Kidney (tissue), 14 donors: ENCODE data around the gene CPAMD8. TPM values are rescaled to one million over a fixed set of nuclear protein-coding genes. Genes with fewer than 3 reads are reported as not detected.
"Not testable (repeated sequence)": the region's sequence is repeated elsewhere in the genome, so short reads cannot be mapped to it uniquely, and the experiment has no call there.

ENCODE experiments used
- DNase-seq, 5 donors: peaks; one replicate each; pipeline ENCODE4 v3.0.0-alpha.2; 2013 to 2020
- FAIRE-seq: peaks from 2 replicates; lab custom pipeline; 2012; peaks lifted over from hg19 to GRCh38; lab: Jason Lieb, UNC
- H3K27ac ChIP-seq, 2 donors: one replicate each; pipeline ENCODE4 v1.7.0; 2013; ENCODE audit warnings: low read depth in 2 of 2, low read length in 2 of 2, inconsistent platforms in 1 of 2
- H3K27me3 ChIP-seq: one replicate; pipeline ENCODE4 v1.7.1; 2013; ENCODE audit warnings: low read length, inconsistent platforms; ENCODE audit not compliant: control insufficient read depth, insufficient read depth
- H3K36me3 ChIP-seq, 3 donors: one replicate each; pipeline versions ENCODE4 v1.7.0 to v1.7.1; 2013; ENCODE audit warnings: low read length in 3 of 3, control low read depth in 1 of 3, inconsistent platforms in 1 of 3; ENCODE audit not compliant: insufficient read depth in 3 of 3, control insufficient read depth in 2 of 3
- H3K4me1 ChIP-seq, 3 donors: one replicate each; pipeline versions ENCODE4 v1.7.0 to v1.7.1; 2013; ENCODE audit warnings: low read length in 3 of 3, inconsistent platforms in 1 of 3, low read depth in 1 of 3; ENCODE audit not compliant: control insufficient read depth in 2 of 3, insufficient read depth in 2 of 3
- H3K4me3 ChIP-seq, 3 donors: one replicate each; pipeline versions ENCODE4 v1.7.0 to v1.8.1; 2013; ENCODE audit warnings: low read length in 3 of 3, control low read depth in 1 of 3, inconsistent platforms in 1 of 3
- H3K9ac ChIP-seq, 3 donors: one replicate each; pipeline versions ENCODE4 v1.7.0 to v1.7.1; 2013; ENCODE audit warnings: low read length in 3 of 3, control low read depth in 1 of 3, inconsistent platforms in 1 of 3
- H3K9me3 ChIP-seq, 3 donors: one replicate each; pipeline versions ENCODE4 v1.7.0 to v1.7.1; 2013; ENCODE audit warnings: low read length in 3 of 3, control low read depth in 1 of 3, inconsistent platforms in 1 of 3; ENCODE audit not compliant: control insufficient read depth in 2 of 3, insufficient read depth in 1 of 3
- intact Hi-C: fragments of 100-400 bp; cut with DNase I; formaldehyde crosslinking; loops from one replicate; pipeline ENCODE4 v1.11.1; 2022
- polyA plus RNA-seq: library from polyadenylated mRNA; stranded (reverse); fragments of 350-450 nt; fragmentation: Illumina TruSeq; extraction: RNeasy Lipid Tissue Mini Kit (QIAGEN cat#74804); gene quantifications from one replicate; pipeline ENCODE4 v1.2.3, GENCODE V29; 2014; ENCODE audit warnings: low read depth, low replicate concordance; ENCODE audit not compliant: insufficient read depth
- total RNA-seq: library from RNA; stranded (reverse); fragmentation: NEBNext Ultra II Directional; extraction: Animal tissue kit (Norgen Biotek cat#: 25700); gene quantifications from one replicate; pipeline ENCODE4 v1.2.1, GENCODE V29; 2021
- TF ChIP-seq, protein P1 (sequence below): IDR thresholded peaks from 3 replicates; pipeline ENCODE4 v1.5.1; 2012; ENCODE audit warnings: mild to moderate bottlenecking, moderate library complexity, borderline replicate concordance; ENCODE audit not compliant: insufficient read depth; ENCODE audit errors: extremely low read depth
- donor health status: control.
- donor health status: control.
- donor health status: control.
- donor health status: control.
- donor health status: control.
- donor health status: DM: yes; HTN: yes; CAD: no.
- donor health status: Normal renal cell carcinoma (clear cell type).

CPAMD8 gene
- total and polyA plus RNA-seq, 2 donors from 2014 or later, result 22.0 to 64.1 TPM

DNA sequence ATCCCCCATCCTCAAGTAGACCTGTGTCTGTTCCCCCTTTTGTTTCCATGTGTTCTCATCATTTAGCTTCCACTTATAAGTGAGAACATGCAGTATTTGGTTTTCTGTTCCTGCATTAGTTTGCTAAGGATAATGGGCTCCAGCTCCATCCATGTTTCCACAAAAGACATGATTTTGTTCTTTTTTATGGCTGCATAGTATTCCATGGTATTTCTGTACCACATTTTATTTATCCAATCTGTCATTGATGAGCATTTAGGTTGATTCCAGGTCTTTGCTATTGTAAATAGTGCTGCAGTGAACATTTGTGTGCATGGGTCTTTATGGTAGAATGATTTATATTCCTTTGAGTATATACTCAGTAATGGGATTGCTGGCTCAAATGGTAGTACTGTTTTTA lies 68.3 kb downstream of the CPAMD8 start:
- H3K36me3 ChIP-seq, intact Hi-C loops, H3K4me3 ChIP-seq, H3K27ac ChIP-seq, DNase-seq, H3K27me3 ChIP-seq, FAIRE-seq, H3K9ac ChIP-seq, H3K4me1 ChIP-seq, H3K9me3 ChIP-seq: not testable (repeated sequence)

DNA sequence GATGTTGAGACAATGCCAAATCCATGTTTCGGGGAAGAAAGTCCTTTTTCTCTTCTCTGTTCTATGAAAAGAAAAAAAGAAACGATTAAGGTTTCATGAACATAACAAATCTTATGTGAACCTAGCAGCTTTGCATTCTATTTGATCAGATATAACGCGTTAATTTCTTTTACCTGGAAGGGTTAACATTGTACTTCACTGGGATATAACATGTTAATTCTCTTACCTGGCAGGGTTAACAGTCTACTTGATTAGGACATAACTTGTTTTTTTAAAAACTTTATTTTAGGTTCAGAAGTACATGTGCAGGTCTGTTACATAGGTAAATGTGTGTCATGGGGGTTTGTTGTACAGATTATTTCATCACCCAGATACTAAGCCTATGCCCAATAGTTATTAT lies 68.8 kb downstream of the CPAMD8 start:
- no peak for FAIRE-seq
- no peak overlapping the region for H3K9ac ChIP-seq
- H3K9me3 ChIP-seq, result no peaks in the 10 kb centered on the region
- no peak for DNase-seq
- intact Hi-C loops, result no loop called here
- no peak overlapping the region for H3K4me3 ChIP-seq
- H3K4me1 ChIP-seq, result no peaks in the 10 kb centered on the region
- TF ChIP-seq, protein P1, sequence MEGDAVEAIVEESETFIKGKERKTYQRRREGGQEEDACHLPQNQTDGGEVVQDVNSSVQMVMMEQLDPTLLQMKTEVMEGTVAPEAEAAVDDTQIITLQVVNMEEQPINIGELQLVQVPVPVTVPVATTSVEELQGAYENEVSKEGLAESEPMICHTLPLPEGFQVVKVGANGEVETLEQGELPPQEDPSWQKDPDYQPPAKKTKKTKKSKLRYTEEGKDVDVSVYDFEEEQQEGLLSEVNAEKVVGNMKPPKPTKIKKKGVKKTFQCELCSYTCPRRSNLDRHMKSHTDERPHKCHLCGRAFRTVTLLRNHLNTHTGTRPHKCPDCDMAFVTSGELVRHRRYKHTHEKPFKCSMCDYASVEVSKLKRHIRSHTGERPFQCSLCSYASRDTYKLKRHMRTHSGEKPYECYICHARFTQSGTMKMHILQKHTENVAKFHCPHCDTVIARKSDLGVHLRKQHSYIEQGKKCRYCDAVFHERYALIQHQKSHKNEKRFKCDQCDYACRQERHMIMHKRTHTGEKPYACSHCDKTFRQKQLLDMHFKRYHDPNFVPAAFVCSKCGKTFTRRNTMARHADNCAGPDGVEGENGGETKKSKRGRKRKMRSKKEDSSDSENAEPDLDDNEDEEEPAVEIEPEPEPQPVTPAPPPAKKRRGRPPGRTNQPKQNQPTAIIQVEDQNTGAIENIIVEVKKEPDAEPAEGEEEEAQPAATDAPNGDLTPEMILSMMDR, result no peak
- no peaks in the 10 kb centered on the region for H3K36me3 ChIP-seq
- no peak overlapping the region for H3K27ac ChIP-seq
- no peaks in the 10 kb centered on the region for H3K27me3 ChIP-seq

DNA sequence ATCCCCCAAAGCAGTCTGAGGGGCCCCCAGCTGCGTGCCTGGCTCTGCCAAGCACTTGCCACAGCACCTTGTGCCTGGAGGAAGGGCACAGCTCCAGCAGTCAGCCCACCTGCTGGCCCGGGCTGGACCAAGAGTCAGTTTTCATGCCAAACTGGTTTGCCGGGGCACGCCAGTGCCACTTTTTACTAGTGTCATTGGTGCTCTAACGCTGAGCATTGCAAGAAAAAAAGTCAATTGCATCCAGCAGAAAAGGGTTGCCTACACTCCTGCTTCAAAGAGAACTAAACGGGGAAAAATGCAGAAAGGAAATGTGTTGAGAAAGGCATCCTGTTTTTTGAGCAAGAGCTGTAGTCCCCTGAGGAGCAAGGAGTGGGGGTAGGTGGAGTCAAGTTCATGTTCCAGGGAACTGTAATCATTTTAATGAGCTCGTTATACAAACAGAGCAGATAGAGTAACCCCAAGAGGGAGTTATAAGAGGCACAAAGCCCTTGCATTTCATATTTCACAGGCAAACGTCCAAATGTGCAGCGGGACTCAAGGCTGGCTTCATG lies 69.4 kb downstream of the CPAMD8 start:
- no peak overlapping the region for H3K9ac ChIP-seq
- no peaks in the 10 kb centered on the region for H3K27me3 ChIP-seq
- no peak overlapping the region for H3K4me3 ChIP-seq
- no peak overlapping the region for H3K27ac ChIP-seq
- FAIRE-seq, result no peak
- DNase-seq, result no peak
- H3K36me3 ChIP-seq, result no peaks in the 10 kb centered on the region
- H3K9me3 ChIP-seq, result no peaks in the 10 kb centered on the region
- TF ChIP-seq, protein P1, result no peak
- intact Hi-C loops, result no loop called here
- no peaks in the 10 kb centered on the region for H3K4me1 ChIP-seq

DNA sequence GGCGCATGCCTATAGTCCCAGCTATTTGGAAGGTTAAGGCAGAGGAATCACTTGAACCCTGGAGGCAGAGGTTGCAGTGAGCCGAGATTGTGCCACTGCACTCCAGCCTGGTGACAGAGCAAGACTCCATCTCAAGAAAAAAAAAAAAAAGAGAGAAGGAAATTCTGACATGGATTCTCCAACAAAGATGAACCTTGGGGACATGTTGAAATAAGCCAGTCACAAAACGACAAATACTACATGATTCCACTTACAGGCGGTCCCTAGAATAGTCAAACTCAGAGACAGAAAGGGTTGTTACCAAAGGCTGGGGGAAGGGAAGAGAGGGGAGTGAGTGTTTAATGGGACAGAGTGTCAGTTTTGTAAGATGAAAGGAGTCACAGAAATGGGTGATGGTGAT lies 71.4 kb downstream of the CPAMD8 start:
- no peak for DNase-seq
- no peak overlapping the region for H3K27ac ChIP-seq
- intact Hi-C loops, result no loop called here
- no peak overlapping the region for H3K9ac ChIP-seq
- H3K4me1 ChIP-seq, result no peaks in the 10 kb centered on the region
- FAIRE-seq, result no peak
- TF ChIP-seq, protein P1, result no peak
- no peaks in the 10 kb centered on the region for H3K36me3 ChIP-seq
- H3K27me3 ChIP-seq, result no peaks in the 10 kb centered on the region
- no peaks in the 10 kb centered on the region for H3K9me3 ChIP-seq
- H3K4me3 ChIP-seq, result no peak overlapping the region
